G401 (cell line): ENCODE data around the gene UMAD1. TPM values are rescaled to one million over a fixed set of nuclear protein-coding genes. Genes with fewer than 3 reads are reported as not detected.
"Not testable (repeated sequence)": the region's sequence is repeated elsewhere in the genome, so short reads cannot be mapped to it uniquely, and the experiment has no call there.

ENCODE experiments used
- DNase-seq: peaks from one replicate; pipeline ENCODE4 v3.0.0-alpha.2; 2015; ENCODE audit warnings: low spot score
- in situ Hi-C: cut with HindIII; loops from 2 replicates; pipeline ENCODE4 v1.10.0; 2016; ENCODE audit warnings: low sequenced_read_pairs, mixed read lengths
- total RNA-seq: library from RNA; depleted of rRNA; stranded (reverse); fragments of >200 nt; shearing (Covaris generic); gene quantifications from 2 replicates; pipeline ENCODE4 v1.2.3, GENCODE V29; 2014

UMAD1 gene
- total RNA-seq, 1 experiment from 2014 or later: 42.3 TPM

DNA sequence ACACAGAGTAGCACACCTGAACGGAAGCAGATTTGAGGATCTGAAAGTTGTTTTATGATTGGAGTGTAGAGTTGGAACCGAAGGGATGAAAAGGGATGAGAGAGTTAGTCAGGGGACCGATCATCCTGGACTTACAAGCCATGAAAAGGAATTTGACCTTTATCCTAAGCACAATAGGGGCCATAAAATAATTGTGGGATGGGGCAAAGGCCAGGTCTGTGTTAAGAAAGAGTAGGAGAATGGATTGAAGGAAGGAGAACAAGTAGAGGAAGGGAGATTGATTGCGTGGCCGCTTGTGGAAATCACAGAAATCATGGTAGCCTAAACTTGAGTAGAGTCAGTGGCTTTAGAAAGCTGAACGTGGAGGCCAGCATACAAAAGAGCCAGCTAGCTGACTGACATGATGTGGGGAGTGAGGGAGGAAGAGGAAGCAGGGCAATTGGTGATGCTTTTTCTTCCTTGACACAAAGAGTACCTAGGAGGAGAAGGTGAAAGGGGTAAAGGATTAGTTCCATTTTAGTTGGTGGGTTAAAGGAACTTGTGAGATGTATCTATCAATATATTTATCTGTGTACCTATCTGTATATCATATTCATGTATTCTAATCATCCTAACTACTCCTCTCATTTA, 144.9 kb downstream of the UMAD1 start:
- no peak for DNase-seq
- in situ Hi-C loops: no loop called here

DNA sequence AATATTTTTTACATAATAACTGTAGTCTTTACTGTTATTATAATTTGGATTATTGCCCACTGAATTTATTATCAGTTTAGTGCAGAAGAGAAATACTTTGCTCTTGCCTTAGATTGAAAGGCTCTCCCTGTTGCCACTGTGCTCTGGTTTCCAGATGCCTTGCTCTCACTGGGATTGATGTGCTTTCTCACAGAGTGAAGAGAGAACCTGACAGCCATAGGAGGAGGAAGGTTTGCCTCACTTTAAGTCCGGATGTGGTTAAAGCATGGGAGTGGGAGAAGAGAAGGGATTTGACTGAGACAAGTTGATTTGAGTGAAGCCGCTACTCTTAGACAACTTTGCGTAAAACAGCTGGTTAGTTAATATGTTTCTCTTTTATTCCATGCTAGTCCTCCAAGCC, 146.0 kb downstream of the UMAD1 start:
- DNase-seq: no peak
- in situ Hi-C loops: no loop called here

GRCh38 chr7:7789551-7789988, 149.0 kb downstream of the UMAD1 start:
- no peak for DNase-seq
- in situ Hi-C loops: no loop called here

- no peak for DNase-seq
- in situ Hi-C loops: no loop called here
Measured at GRCh38 chr7:7790041-7790741, 149.6 kb downstream of the UMAD1 start.

DNA sequence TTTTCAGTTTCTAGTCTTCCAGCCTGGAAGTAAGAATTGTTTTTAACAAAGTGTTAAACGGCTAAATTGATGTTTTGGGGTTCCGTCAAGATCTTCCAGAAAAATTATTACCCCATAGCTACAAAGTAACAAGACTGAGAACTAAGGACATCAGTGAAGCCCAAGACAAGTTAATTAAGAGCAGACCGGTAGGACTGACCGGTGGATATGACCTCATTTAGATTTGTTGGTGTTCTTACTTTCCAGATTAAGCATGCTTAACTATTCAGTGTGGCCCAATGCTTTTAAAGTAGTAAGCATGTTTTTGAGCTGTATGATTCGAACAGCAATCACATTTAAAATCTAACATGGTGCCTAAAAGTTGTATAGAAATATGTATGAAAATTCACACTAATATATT, 151.0 kb downstream of the UMAD1 start:
- in situ Hi-C loops: no loop called here
- no peak for DNase-seq

DNA sequence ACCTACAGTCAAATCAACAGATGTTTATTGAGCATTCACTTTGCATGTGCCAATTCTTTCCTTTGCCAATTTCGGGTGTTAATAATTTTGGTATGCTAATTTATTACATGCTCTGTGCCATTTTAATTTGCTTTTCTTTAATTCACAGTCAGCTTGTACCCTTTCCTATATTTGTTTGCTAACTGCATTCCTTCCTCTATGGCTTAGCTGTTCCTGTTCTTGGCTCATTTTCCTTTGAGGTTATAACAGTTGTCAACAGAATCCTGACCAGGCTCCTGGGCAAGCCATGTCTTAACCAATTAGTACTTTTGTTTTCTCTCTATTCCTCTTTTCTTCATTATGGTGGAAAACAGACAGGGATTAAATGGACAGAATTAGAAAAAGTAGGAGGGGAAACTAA, 151.5 kb downstream of the UMAD1 start:
- in situ Hi-C loops: no loop called here
- DNase-seq: peak; percentile 16

DNA sequence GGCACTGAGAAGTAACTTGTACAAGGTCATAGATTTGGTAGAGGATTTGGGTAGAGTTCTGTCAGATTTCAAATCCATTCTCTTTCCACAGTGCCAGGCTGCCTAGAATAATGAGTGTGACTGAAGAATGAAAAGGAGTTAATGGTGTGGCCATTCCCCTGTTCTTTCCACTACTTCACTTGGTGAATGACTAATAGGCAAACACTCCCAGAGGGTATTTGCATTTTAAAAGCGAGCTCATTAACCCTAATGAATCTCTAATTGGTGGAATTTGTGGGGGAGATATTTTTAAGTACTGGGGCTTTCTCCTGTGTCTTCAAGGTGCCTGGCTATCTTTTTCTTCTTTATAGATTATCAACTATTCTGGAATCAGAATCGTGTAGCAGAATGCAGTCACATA, 152.7 kb downstream of the UMAD1 start:
- DNase-seq: no peak
- in situ Hi-C loops: no loop called here

DNA sequence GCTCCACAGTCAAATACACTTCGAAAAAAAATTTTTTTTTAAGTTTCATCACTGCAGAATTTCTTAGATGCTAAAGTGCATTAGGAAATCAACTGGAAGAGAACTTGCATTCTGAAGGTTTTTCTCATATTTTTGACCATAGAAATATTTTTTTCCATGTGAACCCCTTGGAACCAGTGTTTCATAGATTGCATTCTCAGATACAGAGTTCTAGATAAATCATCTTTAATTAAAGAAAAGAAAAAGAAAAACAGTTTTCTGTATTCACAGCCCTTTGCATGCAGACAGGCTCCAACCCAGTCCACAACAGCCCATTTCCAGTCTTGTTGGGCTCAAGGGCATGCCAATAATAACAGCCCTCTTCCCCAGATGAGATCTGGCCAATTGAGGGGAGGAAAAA, 153.4 kb downstream of the UMAD1 start:
- DNase-seq: no peak
- in situ Hi-C loops: no loop called here

DNA sequence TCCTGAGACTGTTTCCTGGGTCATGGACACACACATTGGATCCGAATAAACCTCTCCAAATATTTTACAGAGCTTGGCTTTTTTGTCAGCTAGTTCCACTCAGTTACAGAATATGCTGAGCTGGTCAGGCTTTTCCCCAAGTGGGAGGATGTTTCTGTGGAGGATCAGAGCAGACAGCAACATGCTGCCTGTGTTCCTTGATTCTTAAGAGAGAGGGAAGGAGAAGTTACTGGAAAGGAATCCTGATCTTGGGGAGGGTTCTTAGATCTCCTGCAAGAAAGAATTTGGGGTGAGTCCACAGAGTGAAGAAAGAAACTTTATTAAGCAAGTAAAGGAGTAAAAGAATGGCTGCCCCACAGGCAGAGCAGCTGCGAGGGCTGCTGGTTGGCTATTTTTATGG, 154.7 kb downstream of the UMAD1 start:
- in situ Hi-C loops: no loop called here
- no peak for DNase-seq

DNA sequence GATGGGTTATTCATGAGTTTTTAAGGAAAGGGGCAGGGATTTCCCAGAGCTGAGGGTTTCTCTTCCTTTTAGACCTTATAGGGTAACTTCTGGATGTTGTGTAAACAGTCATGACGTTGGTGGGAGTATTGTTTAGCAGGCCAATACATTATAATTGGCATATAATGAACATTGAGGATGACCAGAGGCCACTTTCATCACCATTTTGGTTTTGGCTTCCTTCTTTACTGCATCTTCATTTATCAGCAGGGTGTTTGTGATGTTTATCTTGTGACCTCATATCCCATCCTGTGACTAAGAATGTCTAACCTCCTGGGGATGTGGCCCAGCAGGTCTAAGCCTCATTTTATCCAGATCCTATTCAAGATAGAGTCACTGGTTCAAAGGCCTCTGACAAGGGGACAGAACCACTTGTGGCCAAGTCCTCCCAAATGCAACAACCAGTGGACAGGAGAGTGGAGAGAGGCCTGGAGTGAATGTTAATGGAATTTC, 155.1 kb downstream of the UMAD1 start:
- in situ Hi-C loops: no loop called here
- no peak for DNase-seq

GRCh38 chr7:7798510-7798909, 158.0 kb downstream of the UMAD1 start:
- in situ Hi-C loops: no loop called here

DNA sequence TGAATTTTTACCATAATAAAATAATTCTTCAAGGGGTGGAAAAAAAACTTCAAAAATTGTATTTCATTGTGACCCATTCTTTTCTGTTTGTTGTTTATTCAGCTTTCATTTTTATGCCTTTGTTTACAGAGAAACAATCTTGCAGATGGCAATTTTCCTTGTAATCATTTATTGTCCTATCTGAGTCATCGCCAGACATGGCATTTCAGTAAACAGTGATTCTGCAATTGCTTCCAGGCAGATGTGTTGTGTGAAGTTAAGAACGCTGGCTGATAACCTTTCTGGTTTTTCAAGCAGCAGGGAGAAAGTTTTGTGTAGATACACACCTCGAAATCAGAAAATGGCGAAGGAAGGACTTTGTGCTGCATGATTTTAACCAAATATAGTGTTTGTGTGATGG, 158.6 kb downstream of the UMAD1 start:
- in situ Hi-C loops: no loop called here
- no peak for DNase-seq

More at GRCh38 chr7:7798510-7798909, 158.0 kb downstream of the UMAD1 start:
- DNase-seq: no peak

GRCh38 chr7:7802531-7802930, 162.0 kb downstream of the UMAD1 start:
- no peak for DNase-seq
- in situ Hi-C loops: no loop called here

DNA sequence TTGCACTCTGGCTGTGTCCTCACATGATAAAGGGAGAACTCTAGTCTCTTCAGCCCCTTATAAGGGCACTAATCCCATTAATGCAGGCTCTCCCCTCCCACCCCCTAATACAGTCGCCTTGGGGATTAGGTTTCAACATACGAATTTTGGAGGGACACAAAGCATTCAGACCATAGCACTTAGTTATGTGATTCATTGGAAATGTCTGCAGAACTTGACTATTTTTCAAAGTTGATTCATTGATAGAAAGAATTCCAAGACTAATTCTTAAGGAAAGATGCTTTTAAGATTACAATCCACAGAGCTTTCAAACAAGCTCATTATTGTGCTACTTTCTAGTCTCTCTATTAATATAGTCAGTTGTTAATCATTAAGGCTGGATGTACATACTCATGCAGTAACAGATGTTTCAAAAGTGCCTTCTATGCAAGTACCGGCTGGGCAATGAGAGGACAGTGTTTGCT, 163.2 kb downstream of the UMAD1 start:
- no peak for DNase-seq
- in situ Hi-C loops: no loop called here

DNA sequence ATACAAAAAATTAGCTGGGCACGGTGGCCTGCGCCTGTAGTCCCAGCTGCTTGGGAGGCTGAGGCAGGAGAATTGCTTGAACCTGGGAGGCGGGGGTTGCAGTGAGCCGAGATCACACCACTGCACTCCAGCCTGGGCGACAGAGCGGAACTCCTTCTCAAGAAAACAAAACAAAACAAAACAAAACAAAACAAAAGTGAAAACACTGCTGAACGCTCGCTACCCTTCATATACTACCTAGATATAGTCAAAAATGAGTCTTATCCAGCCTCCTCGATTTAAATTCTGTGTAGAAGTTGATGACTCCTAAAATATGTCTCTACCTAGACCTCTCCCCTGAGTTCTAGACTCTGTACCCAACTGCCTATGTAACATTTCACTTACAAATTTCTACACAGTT, 164.3 kb downstream of the UMAD1 start:
- in situ Hi-C loops, DNase-seq: not testable (repeated sequence)

- in situ Hi-C loops: no loop called here
- no peak for DNase-seq
Measured at GRCh38 chr7:7805511-7806153, 165.1 kb downstream of the UMAD1 start.

- no peak for DNase-seq
- in situ Hi-C loops: no loop called here
Measured at GRCh38 chr7:7808156-7808555, 167.6 kb downstream of the UMAD1 start.

DNA sequence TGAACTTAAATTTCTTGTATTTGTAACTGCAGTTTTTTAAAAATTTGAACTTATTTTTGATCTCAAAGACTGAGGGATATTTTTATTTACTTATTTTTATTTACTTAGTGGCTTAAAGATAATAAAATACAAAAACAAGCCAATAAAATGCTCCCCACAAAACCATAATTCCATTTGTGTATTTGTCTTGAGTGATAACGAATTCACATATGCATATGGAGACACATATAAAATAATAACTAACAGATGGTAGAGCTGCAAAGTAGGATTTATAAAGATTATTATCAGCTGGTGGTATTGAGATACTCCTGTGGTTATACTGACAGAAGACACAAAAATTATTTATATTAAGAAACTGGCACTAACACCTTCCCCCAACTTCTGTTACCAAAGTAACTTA, 168.1 kb downstream of the UMAD1 start:
- no peak for DNase-seq
- in situ Hi-C loops: no loop called here

DNA sequence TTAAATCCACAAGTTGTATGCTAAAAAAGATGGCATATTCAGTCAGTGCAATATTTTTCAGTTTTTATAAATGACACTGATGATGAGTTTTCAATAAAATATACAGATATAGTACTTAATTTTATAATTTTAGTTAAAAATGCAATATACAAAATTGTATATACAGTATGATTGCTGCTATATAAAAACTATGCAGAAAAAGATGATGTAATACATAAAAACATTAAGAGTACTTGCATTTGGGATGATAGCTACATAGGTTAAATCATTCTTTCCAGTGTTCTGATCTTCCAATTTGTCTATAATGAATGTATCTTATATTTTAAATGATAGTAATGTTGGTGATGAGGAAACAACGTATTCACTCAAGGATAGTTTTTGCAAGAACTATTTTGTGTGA, 169.8 kb downstream of the UMAD1 start:
- in situ Hi-C loops: no loop called here
- no peak for DNase-seq

DNA sequence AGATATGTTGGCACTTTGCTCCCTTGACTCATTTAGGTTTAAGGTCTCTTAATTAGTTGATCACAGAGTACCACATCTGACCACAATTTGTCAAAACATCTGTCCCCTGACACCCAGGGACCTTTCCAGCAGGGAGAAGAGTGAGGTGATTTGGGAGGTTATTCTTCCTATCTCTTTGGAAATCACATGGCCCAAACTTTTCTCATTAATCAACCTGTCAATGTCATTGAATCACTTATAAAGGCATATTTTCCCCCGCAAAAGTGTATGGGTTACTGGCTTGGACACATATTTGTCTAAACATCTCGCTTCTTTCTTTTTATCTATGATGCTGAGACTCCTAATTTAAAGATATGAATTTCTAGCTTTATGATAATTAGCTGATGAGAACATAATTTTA, 170.3 kb downstream of the UMAD1 start:
- in situ Hi-C loops: no loop called here
- DNase-seq: no peak
